Activated CD4-positive, alpha-beta T cell treated with anti-CD3 and anti-CD28 coated beads, Interleukin-2, Interleukin-6, amounts not matched to agents 100 ng/mL and 50 ng/mL, durations not matched to agents 16 hours and 8 hours (primary cell): Measurements from ENCODE around the gene SLC48A1.

ENCODE experiments used
- DNase-seq: peaks from one replicate; pipeline ENCODE4 v3.0.0-alpha.2; 2020

The SLC48A1 gene

GRCh38 chr12:47778881-47779280, 5.8 kb downstream of the SLC48A1 start:
- DNase-seq, result no peak

- DNase-seq, result peak; percentile 94
These were observed 6.4 kb downstream of the SLC48A1 start for GRCh38 chr12:47779301-47779942.

- DNase-seq, result no peak
These were observed 7.0 kb downstream of the SLC48A1 start for GRCh38 chr12:47779943-47780504.

- no peak for DNase-seq
These were observed 8.7 kb downstream of the SLC48A1 start for GRCh38 chr12:47781479-47782371.

GRCh38 chr12:47782372-47782770, 9.3 kb downstream of the SLC48A1 start:
- no peak for DNase-seq

GRCh38 chr12:47783024-47783755, 10.2 kb downstream of the SLC48A1 start:
- DNase-seq, result no peak

GRCh38 chr12:47783821-47784819, 11.1 kb downstream of the SLC48A1 start:
- no peak for DNase-seq

- no peak for DNase-seq
These were observed 12.2 kb downstream of the SLC48A1 start for GRCh38 chr12:47785036-47785886.

GRCh38 chr12:47785887-47786661, 13.0 kb downstream of the SLC48A1 start:
- DNase-seq, result no peak

GRCh38 chr12:47786662-47787280, 13.7 kb downstream of the SLC48A1 start:
- no peak for DNase-seq

GRCh38 chr12:47787596-47788319, 14.7 kb downstream of the SLC48A1 start:
- DNase-seq, result no peak

GRCh38 chr12:47789141-47789540, 16.1 kb downstream of the SLC48A1 start:
- no peak for DNase-seq

GRCh38 chr12:47789712-47790489, 16.9 kb downstream of the SLC48A1 start:
- no peak for DNase-seq

- no peak for DNase-seq
These were observed 17.8 kb downstream of the SLC48A1 start for GRCh38 chr12:47790676-47791350.

- DNase-seq, result no peak
These were observed 18.3 kb downstream of the SLC48A1 start for GRCh38 chr12:47791351-47791746.

- no peak for DNase-seq
These were observed 18.8 kb downstream of the SLC48A1 start for GRCh38 chr12:47791874-47792273.

- no peak for DNase-seq
These were observed 20.1 kb downstream of the SLC48A1 start for GRCh38 chr12:47793015-47793681.
